ENCODE measurements around the gene CENPO. TPM values are rescaled to one million over a fixed set of nuclear protein-coding genes. Genes with fewer than 3 reads are reported as not detected.

Gene CENPO
- total RNA-seq, 2 donors from 2014 or later = 6.8 to 26.8 TPM

- DNase-seq = no peak
- H3K4me3 ChIP-seq = no peak overlapping the region
- intact Hi-C loops (cut with DNase I) = no loop called here
- no peaks in the 10 kb centered on the region for H3K36me3 ChIP-seq
- no peak overlapping the region for H3K9ac ChIP-seq (ENCODE audit: low read depth in 2 of 2, low read length in 2 of 2)
- H3K4me1 ChIP-seq = no peaks in the 10 kb centered on the region
- TF ChIP-seq, protein P1, sequence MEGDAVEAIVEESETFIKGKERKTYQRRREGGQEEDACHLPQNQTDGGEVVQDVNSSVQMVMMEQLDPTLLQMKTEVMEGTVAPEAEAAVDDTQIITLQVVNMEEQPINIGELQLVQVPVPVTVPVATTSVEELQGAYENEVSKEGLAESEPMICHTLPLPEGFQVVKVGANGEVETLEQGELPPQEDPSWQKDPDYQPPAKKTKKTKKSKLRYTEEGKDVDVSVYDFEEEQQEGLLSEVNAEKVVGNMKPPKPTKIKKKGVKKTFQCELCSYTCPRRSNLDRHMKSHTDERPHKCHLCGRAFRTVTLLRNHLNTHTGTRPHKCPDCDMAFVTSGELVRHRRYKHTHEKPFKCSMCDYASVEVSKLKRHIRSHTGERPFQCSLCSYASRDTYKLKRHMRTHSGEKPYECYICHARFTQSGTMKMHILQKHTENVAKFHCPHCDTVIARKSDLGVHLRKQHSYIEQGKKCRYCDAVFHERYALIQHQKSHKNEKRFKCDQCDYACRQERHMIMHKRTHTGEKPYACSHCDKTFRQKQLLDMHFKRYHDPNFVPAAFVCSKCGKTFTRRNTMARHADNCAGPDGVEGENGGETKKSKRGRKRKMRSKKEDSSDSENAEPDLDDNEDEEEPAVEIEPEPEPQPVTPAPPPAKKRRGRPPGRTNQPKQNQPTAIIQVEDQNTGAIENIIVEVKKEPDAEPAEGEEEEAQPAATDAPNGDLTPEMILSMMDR (IDR thresholded peaks at IDR 0.05) = no peak
- H3K9me3 ChIP-seq = no peaks in the 10 kb centered on the region
- H3K27me3 ChIP-seq = no peaks in the 10 kb centered on the region
- H3K27ac ChIP-seq = no peak overlapping the region
These were observed 50.9 kb downstream of the CENPO start for GRCh38 chr2:24844023-24844685.

DNA sequence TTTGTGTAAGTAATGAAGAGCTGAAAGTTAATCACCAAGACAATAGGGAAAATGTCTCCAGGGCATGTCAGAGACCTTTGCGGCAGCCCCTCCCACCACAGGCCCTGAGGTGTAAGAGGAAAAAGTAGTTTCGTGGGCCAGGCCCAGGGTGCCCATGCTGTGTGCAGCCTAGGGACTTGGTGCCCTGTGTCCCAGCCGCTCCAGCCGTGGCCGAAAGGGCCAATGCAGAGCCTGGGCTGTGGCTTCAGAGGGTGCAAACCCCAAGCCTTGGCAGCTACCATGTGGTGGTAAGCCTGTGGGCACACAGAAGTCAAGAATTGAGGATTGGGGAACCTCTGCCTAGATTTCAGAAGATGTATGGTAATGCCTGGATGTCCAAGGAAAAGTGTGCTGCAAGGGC is 52.5 kb downstream of the CENPO start:
- Histone ChIP-seq H3K9me3 (no peaks in the 10 kb centered on the region), H3K36me3 (no peaks in the 10 kb centered on the region), H3K27ac (no peak overlapping the region), H3K27me3 (no peaks in the 10 kb centered on the region), H3K4me1 (no peaks in the 10 kb centered on the region), H3K4me3 (no peak overlapping the region), H3K9ac (ENCODE audit: low read depth in 2 of 2, low read length in 2 of 2) (no peak overlapping the region)
- TF ChIP-seq, protein P1 (IDR thresholded peaks at IDR 0.05) = no peak
- DNase-seq = no peak
- intact Hi-C loops (cut with DNase I) = no loop called here

DNA sequence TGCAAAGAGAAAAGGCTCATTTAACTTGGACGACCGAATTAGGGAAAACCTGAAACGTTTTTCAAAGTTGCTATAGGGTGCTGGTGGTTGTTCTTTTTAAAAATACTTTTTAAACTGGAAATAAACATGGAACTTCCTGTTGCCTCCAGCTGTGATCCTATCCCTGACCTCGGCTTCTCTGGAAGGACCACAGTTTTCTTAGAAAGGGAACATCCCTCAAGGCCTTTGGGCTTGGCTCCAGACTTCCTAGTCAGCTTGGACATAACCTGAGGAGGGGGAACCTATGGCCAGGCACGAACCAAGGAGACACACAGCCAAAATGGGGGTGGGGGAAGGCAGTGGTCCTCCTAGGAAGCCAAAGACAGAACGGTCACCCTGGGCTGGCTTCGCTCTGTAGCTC is 57.7 kb downstream of the CENPO start:
- H3K4me3 ChIP-seq = no peak overlapping the region
- H3K27me3 ChIP-seq = no peaks in the 10 kb centered on the region
- H3K27ac ChIP-seq = no peak overlapping the region
- intact Hi-C loops (cut with DNase I) = no loop called here
- no peak for DNase-seq
- no peak overlapping the region for H3K9ac ChIP-seq (ENCODE audit: low read depth in 2 of 2, low read length in 2 of 2)
- TF ChIP-seq, protein P1 (IDR thresholded peaks at IDR 0.05) = no peak
- no peaks in the 10 kb centered on the region for H3K4me1 ChIP-seq
- no peaks in the 10 kb centered on the region for H3K9me3 ChIP-seq
- no peaks in the 10 kb centered on the region for H3K36me3 ChIP-seq

GRCh38 chr2:24852026-24852425 is 58.8 kb downstream of the CENPO start:
- no peak overlapping the region for H3K9ac ChIP-seq (ENCODE audit: low read depth in 2 of 2, low read length in 2 of 2)
- DNase-seq = no peak
- no peak overlapping the region for H3K27ac ChIP-seq

GRCh38 chr2:24852431-24853020 is 59.3 kb downstream of the CENPO start:
- Histone ChIP-seq H3K9ac (ENCODE audit: low read depth in 2 of 2, low read length in 2 of 2) (no peak overlapping the region), H3K4me1 (no peaks in the 10 kb centered on the region), H3K9me3 (no peaks in the 10 kb centered on the region), H3K27me3 (no peaks in the 10 kb centered on the region), H3K36me3 (no peaks in the 10 kb centered on the region), H3K4me3 (no peak overlapping the region), H3K27ac (no peak overlapping the region)
- no peak for DNase-seq
- intact Hi-C loops (cut with DNase I) = no loop called here
- TF ChIP-seq, protein P1 (IDR thresholded peaks at IDR 0.05) = no peak

More at GRCh38 chr2:24852026-24852425, 58.8 kb downstream of the CENPO start:
- H3K4me1 ChIP-seq = no peaks in the 10 kb centered on the region
- TF ChIP-seq, protein P1 (IDR thresholded peaks at IDR 0.05) = no peak
- H3K4me3 ChIP-seq = no peak overlapping the region
- H3K27me3 ChIP-seq = no peaks in the 10 kb centered on the region
- no peaks in the 10 kb centered on the region for H3K9me3 ChIP-seq
- intact Hi-C loops (cut with DNase I) = no loop called here
- H3K36me3 ChIP-seq = no peaks in the 10 kb centered on the region
